Neural progenitor cell (in vitro differentiated cells): Measurements from ENCODE around the gene CERT1. TPM values are rescaled to one million over a fixed set of nuclear protein-coding genes. Genes with fewer than 3 reads are reported as not detected.
"Not testable (repeated sequence)": the region's sequence is repeated elsewhere in the genome, so short reads cannot be mapped to it uniquely, and the experiment has no call there.

Experiments used
- DNase-seq: peaks from one replicate; pipeline ENCODE4 v3.0.0-alpha.2; 2016; ENCODE audit warnings: low spot score
- H2AFZ ChIP-seq: fragments of 200-600 bp; sonication (generic); replicated peaks from 2 replicates; pipeline ENCODE4 v1.6.1; 2016; ENCODE audit warnings: antibody characterized with exemption
- H3F3A ChIP-seq: fragments of 200-600 bp; sonication (generic); 2 replicates; pipeline ENCODE4 v1.6.1; 2016; ENCODE audit warnings: antibody characterized with exemption, low read depth
- H3K27ac ChIP-seq: fragments of 200-600 bp; sonication (generic); 2 replicates; pipeline ENCODE4 v1.5.1; 2016; ENCODE audit warnings: mild to moderate bottlenecking
- H3K27me3 ChIP-seq: fragments of 200-600 bp; sonication (generic); 2 replicates; pipeline ENCODE4 v1.6.1; 2016; ENCODE audit warnings: mild to moderate bottlenecking, moderate library complexity
- H3K36me3 ChIP-seq: fragments of 200-600 bp; sonication (generic); 2 replicates; pipeline ENCODE4 v1.5.1; 2016
- H3K4me1 ChIP-seq: fragments of 200-600 bp; sonication (generic); 2 replicates; pipeline ENCODE4 v1.6.1; 2016; ENCODE audit warnings: mixed run types
- H3K4me2 ChIP-seq: fragments of 200-600 bp; sonication (generic); 2 replicates; pipeline ENCODE4 v1.6.1; 2016
- H3K4me3 ChIP-seq: fragments of 200-600 bp; sonication (generic); 2 replicates; pipeline ENCODE4 v1.5.1; 2016
- H3K79me2 ChIP-seq: fragments of 200-600 bp; sonication (generic); 2 replicates; pipeline ENCODE4 v1.6.1; 2016; ENCODE audit warnings: low read depth
- H3K9ac ChIP-seq: fragments of 200-600 bp; sonication (generic); 2 replicates; pipeline ENCODE4 v1.6.1; 2016
- H3K9me3 ChIP-seq: fragments of 200-600 bp; sonication (generic); 2 replicates; pipeline ENCODE4 v1.5.1; 2016; ENCODE audit warnings: low read depth
- H4K20me1 ChIP-seq: fragments of 200-600 bp; sonication (generic); 2 replicates; pipeline ENCODE4 v1.6.1; 2016; ENCODE audit warnings: low read depth
- H3K27ac Mint-ChIP-seq: 3 replicates; pipeline ENCODE4 v1.8.0; 2021; ENCODE audit warnings: mixed read lengths
- H3K27me3 Mint-ChIP-seq: 2 replicates; pipeline ENCODE4 v1.8.0; 2022; ENCODE audit warnings: low read depth, mild to moderate bottlenecking, inconsistent platforms, moderate library complexity, mixed read lengths; ENCODE audit not compliant: insufficient read depth
- H3K36me3 Mint-ChIP-seq: 3 replicates; pipeline ENCODE4 v1.8.0; 2021; ENCODE audit warnings: mixed read lengths
- H3K4me1 Mint-ChIP-seq: 3 replicates; pipeline ENCODE4 v1.8.0; 2021; ENCODE audit warnings: mixed read lengths
- H3K4me3 Mint-ChIP-seq: 3 replicates; pipeline ENCODE4 v1.8.0; 2021; ENCODE audit warnings: mild to moderate bottlenecking, moderate library complexity, mixed read lengths
- H3K9me3 Mint-ChIP-seq: 3 replicates; pipeline ENCODE4 v1.8.0; 2020; ENCODE audit warnings: mixed read lengths
- CTCF ChIP-seq: fragments of 200-600 bp; sonication (generic); IDR thresholded peaks from 2 replicates; pipeline ENCODE4 v1.5.1; 2017; ENCODE audit warnings: antibody characterized with exemption, mild to moderate bottlenecking
- EZH2 ChIP-seq: fragments of 200-600 bp; sonication (generic); IDR thresholded peaks from 2 replicates; pipeline ENCODE4 v1.6.1; 2017; ENCODE audit warnings: antibody characterized with exemption, mild to moderate bottlenecking, moderate library complexity
- EZH2phosphoT487 ChIP-seq: fragments of 200-600 bp; sonication (generic); IDR thresholded peaks from 2 replicates; pipeline ENCODE4 v1.6.1; 2017; ENCODE audit warnings: antibody characterized with exemption
- total RNA-seq: library from RNA; depleted of rRNA; stranded (reverse); fragments of >200 nt; gene quantifications from 2 replicates; pipeline ENCODE4 v1.2.3, GENCODE V29; 2015; ENCODE audit warnings: low replicate concordance

Gene CERT1
- total RNA-seq, 1 donor from 2014 or later: 50.4 TPM

GRCh38 chr5:75335486-75335885, 175.9 kb downstream of the CERT1 start:
- H3F3A ChIP-seq: peaks cover 13% of the 10 kb centered on the region
- H2AFZ ChIP-seq: no peak overlapping the region
- Mint-ChIP-seq H3K4me1 (peaks cover 13% of the 10 kb centered on the region), H3K4me3 (no peak overlapping the region), H3K27ac (no peak overlapping the region), H3K9me3 (peaks cover 6% of the 10 kb centered on the region), H3K36me3 (peaks cover 18% of the 10 kb centered on the region), H3K27me3 (peaks cover 4% of the 10 kb centered on the region)
- peak overlapping the region; percentile 90 for H3K27ac ChIP-seq
- peaks cover 17% of the 10 kb centered on the region for H3K4me1 ChIP-seq
- H3K4me2 ChIP-seq: peak overlapping the region; percentile 84
- DNase-seq: no peak
- peaks cover 31% of the 10 kb centered on the region for H4K20me1 ChIP-seq
- H3K9me3 ChIP-seq: no peaks in the 10 kb centered on the region
- TF ChIP-seq EZH2 (no peak), CTCF (no peak), EZH2phosphoT487 (no peak)
- H3K9ac ChIP-seq: no peak overlapping the region
- no peaks in the 10 kb centered on the region for H3K36me3 ChIP-seq
- H3K79me2 ChIP-seq: peaks cover 34% of the 10 kb centered on the region
- no peaks in the 10 kb centered on the region for H3K27me3 ChIP-seq
- peak overlapping the region; percentile 58 for H3K4me3 ChIP-seq

GRCh38 chr5:75334413-75334812, 177.0 kb downstream of the CERT1 start:
- not testable (repeated sequence) for H3K36me3 ChIP-seq, H3K9ac ChIP-seq, H3K9me3 ChIP-seq, H3K9me3 Mint-ChIP-seq, H3K4me1 ChIP-seq, H3K27me3 Mint-ChIP-seq, H3K27ac ChIP-seq, H3K4me2 ChIP-seq, DNase-seq, H3K27me3 ChIP-seq, H3K4me3 ChIP-seq, H2AFZ ChIP-seq, H3K4me1 Mint-ChIP-seq, H3K4me3 Mint-ChIP-seq
- Mint-ChIP-seq H3K27ac (peak overlapping the region; percentile 63), H3K36me3 (peaks cover 11% of the 10 kb centered on the region)
- Histone ChIP-seq H3K79me2 (peaks cover 23% of the 10 kb centered on the region), H3F3A (peaks cover 13% of the 10 kb centered on the region), H4K20me1 (peaks cover 20% of the 10 kb centered on the region)

GRCh38 chr5:75333759-75334158, 177.7 kb downstream of the CERT1 start:
- not testable (repeated sequence) for DNase-seq, H3K4me1 Mint-ChIP-seq, H3K9me3 ChIP-seq, H3K36me3 Mint-ChIP-seq, H3K9me3 Mint-ChIP-seq, H3K4me3 Mint-ChIP-seq, H3K4me2 ChIP-seq, H3K36me3 ChIP-seq, H3K27me3 Mint-ChIP-seq, H3K27me3 ChIP-seq, H2AFZ ChIP-seq, H3K9ac ChIP-seq, H3K4me3 ChIP-seq, H3K27ac ChIP-seq, H3K27ac Mint-ChIP-seq, H3K4me1 ChIP-seq
- Histone ChIP-seq H3K79me2 (peaks cover 17% of the 10 kb centered on the region), H4K20me1 (peaks cover 16% of the 10 kb centered on the region), H3F3A (peaks cover 13% of the 10 kb centered on the region)

GRCh38 chr5:75331095-75332090, 180.0 kb downstream of the CERT1 start:
- H3K4me1 Mint-ChIP-seq: no peaks in the 10 kb centered on the region
- H3K79me2 ChIP-seq: no peaks in the 10 kb centered on the region
- H3K9me3 ChIP-seq: no peaks in the 10 kb centered on the region
- no peaks in the 10 kb centered on the region for H3K36me3 ChIP-seq
- TF ChIP-seq CTCF: peak; percentile 20
- TF ChIP-seq EZH2phosphoT487: no peak
- no peaks in the 10 kb centered on the region for H3K36me3 Mint-ChIP-seq
- H3K27me3 ChIP-seq: no peaks in the 10 kb centered on the region
- H3F3A ChIP-seq: peaks cover 6% of the 10 kb centered on the region
- H2AFZ ChIP-seq: peak overlapping the region; percentile 68
- no peak overlapping the region for H3K9ac ChIP-seq
- peaks cover 7% of the 10 kb centered on the region for H3K4me1 ChIP-seq
- no peak overlapping the region for H3K27ac ChIP-seq
- no peak overlapping the region for H3K4me3 ChIP-seq
- H3K4me2 ChIP-seq: no peak overlapping the region
- H3K4me3 Mint-ChIP-seq: no peak overlapping the region
- no peak overlapping the region for H3K27ac Mint-ChIP-seq
- H4K20me1 ChIP-seq: no peaks in the 10 kb centered on the region
- peaks cover 6% of the 10 kb centered on the region for H3K9me3 Mint-ChIP-seq
- H3K27me3 Mint-ChIP-seq: peaks cover 4% of the 10 kb centered on the region
- no peak for DNase-seq
